Keratinocyte (primary cell): ENCODE results near the gene RETREG2. TPM values are rescaled to one million over a fixed set of nuclear protein-coding genes. Genes with fewer than 3 reads are reported as not detected.

Experiments
- DNase-seq: peaks from one replicate; pipeline ENCODE4 v3.0.0-alpha.2; 2011; ENCODE audit warnings: low read depth, missing footprints, low spot score
- FAIRE-seq: peaks from 2 replicates; lab custom pipeline; 2011; peaks lifted over from hg19 to GRCh38; lab: Jason Lieb, UNC
- H2AFZ ChIP-seq: 2 replicates; pipeline ENCODE4 v1.6.0; 2012; ENCODE audit warnings: low read length, control low read depth, inconsistent platforms; ENCODE audit not compliant: control insufficient read depth
- H3K27ac ChIP-seq: 2 replicates; pipeline ENCODE4 v1.5.1; 2011; ENCODE audit warnings: low read length; ENCODE audit not compliant: control insufficient read depth, insufficient read depth
- H3K27me3 ChIP-seq: 3 replicates; pipeline ENCODE4 v1.6.0; 2011; ENCODE audit warnings: low read length; ENCODE audit not compliant: control insufficient read depth, insufficient read depth; ENCODE audit errors: extremely low read depth
- H3K36me3 ChIP-seq, 2 experiments: 2 replicates in 1 of 2; 3 replicates in 1 of 2; pipeline ENCODE4 v1.5.1; 2011; ENCODE audit warnings: low read length in 2 of 2, mild to moderate bottlenecking in 1 of 2; ENCODE audit not compliant: control insufficient read depth in 2 of 2, insufficient read depth in 2 of 2; ENCODE audit errors: extremely low read depth in 1 of 2
- H3K4me1 ChIP-seq: 3 replicates; pipeline ENCODE4 v1.5.1; 2011; ENCODE audit warnings: low read length; ENCODE audit not compliant: control insufficient read depth, insufficient read depth; ENCODE audit errors: extremely low read depth
- H3K4me2 ChIP-seq: 3 replicates; pipeline ENCODE4 v1.6.0; 2011; ENCODE audit warnings: low read depth, low read length; ENCODE audit not compliant: control insufficient read depth, insufficient read depth; ENCODE audit errors: extremely low read depth
- H3K4me3 ChIP-seq, 3 experiments: fragments of 200-600 bp in 1 of 3; sonication (generic) in 1 of 3; 2 replicates in 2 of 3; 3 replicates in 1 of 3; pipeline ENCODE4 v1.5.1; 2011 to 2016; ENCODE audit warnings: low read length in 3 of 3, mild to moderate bottlenecking in 3 of 3, control low read depth in 2 of 3, inconsistent platforms in 1 of 3, low read depth in 1 of 3, mixed read lengths in 1 of 3, mixed run types in 1 of 3, moderate library complexity in 1 of 3; ENCODE audit not compliant: control insufficient read depth in 2 of 3, insufficient read depth in 2 of 3; ENCODE audit errors: extremely low read depth in 1 of 3
- H3K79me2 ChIP-seq: 2 replicates; pipeline ENCODE4 v1.6.0; 2012; ENCODE audit warnings: low read length; ENCODE audit not compliant: control insufficient read depth, insufficient read depth
- H3K9ac ChIP-seq: 3 replicates; pipeline ENCODE4 v1.6.0; 2011; ENCODE audit warnings: low read length; ENCODE audit not compliant: control insufficient read depth, insufficient read depth; ENCODE audit errors: extremely low read depth
- H3K9me1 ChIP-seq: 3 replicates; pipeline ENCODE4 v1.6.0; 2011; ENCODE audit warnings: low read length; ENCODE audit not compliant: control insufficient read depth, insufficient read depth; ENCODE audit errors: extremely low read depth
- H3K9me3 ChIP-seq: 2 replicates; pipeline ENCODE4 v1.5.1; 2012; ENCODE audit warnings: low read depth, low read length; ENCODE audit not compliant: control insufficient read depth
- H4K20me1 ChIP-seq: 3 replicates; pipeline ENCODE4 v1.6.0; 2011; ENCODE audit warnings: low read length; ENCODE audit not compliant: control insufficient read depth, insufficient read depth; ENCODE audit errors: extremely low read depth
- EZH2 ChIP-seq: IDR thresholded peaks from one replicate; pipeline ENCODE4 v1.6.1; 2012; ENCODE audit warnings: inconsistent platforms, mild to moderate bottlenecking, low read length, moderate library complexity
- dilution Hi-C: fragments of 300-500 bp; cut with MboI; formaldehyde crosslinking; loops from one replicate; pipeline ENCODE4 v1.7.0; 2020; ENCODE audit warnings: low sequenced_read_pairs; ENCODE audit not compliant: extremely low pct_ligation_motif_present
- polyA plus RNA-seq, 5 experiments: library from polyadenylated mRNA; depleted of rRNA in 3 of 5; stranded (reverse) in 3 of 5; stranded (forward) in 1 of 5; unstranded in 1 of 5; fragments of >200 nt; gene quantifications; 1 replicate in 1 of 5; 2 replicates in 3 of 5; 3 replicates in 1 of 5; pipeline versions ENCODE4 v1.2.1 to v1.2.3, GENCODE V29; 2011 to 2012; ENCODE audit warnings: missing spikeins in 2 of 5, low read depth in 1 of 5, low replicate concordance in 1 of 5
- TF ChIP-seq, protein P1 (sequence below), 3 experiments: IDR thresholded peaks in 1 of 3; conservative IDR thresholded peaks in 1 of 3; optimal IDR thresholded peaks in 1 of 3; 2 replicates in 2 of 3; 3 replicates in 1 of 3; pipeline versions ENCODE3 to v1.5.1; 2011; ENCODE audit warnings: low read length in 3 of 3, mild to moderate bottlenecking in 3 of 3, moderate library complexity in 2 of 3, control low read depth in 1 of 3, inconsistent platforms in 1 of 3; ENCODE audit not compliant: insufficient read depth in 2 of 3; ENCODE audit errors: extremely low read depth in 1 of 3

The RETREG2 gene
- polyA plus RNA-seq, 1 donor (not counting 4 experiments of a cell fraction or from before 2014, with no cell fraction given): 45.8 TPM

DNA sequence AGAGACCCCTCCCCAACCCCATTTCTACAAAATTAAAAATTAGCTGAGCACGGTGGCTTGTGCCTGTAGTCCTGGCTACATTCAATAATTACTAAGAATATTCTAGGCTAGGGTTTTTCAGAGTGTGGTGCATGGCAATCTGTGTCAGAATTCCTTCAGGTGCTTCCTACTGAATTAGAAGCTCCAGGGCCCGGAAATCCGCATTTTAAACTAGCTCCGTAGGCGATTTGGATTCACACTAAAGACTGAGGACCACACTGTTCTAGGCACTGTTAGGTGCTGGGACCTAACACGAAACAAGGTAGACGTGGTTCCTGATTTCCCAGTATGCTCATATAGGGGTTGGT lies 27.9 kb downstream of the RETREG2 start:
- peak overlapping the region; percentile 83 for H3K4me2 ChIP-seq
- H3K79me2 ChIP-seq: no peaks in the 10 kb centered on the region
- H3K36me3 ChIP-seq: peaks cover 7 to 13% of the 10 kb centered on the region in 2 experiments
- dilution Hi-C loops: no loop called here
- FAIRE-seq (peak; percentile 55), DNase-seq (no peak)
- H3K9ac ChIP-seq: peak overlapping the region; percentile 70
- H3K27ac ChIP-seq: no peak overlapping the region
- peak overlapping the region; percentile 89 for H2AFZ ChIP-seq
- TF ChIP-seq, protein P1, sequence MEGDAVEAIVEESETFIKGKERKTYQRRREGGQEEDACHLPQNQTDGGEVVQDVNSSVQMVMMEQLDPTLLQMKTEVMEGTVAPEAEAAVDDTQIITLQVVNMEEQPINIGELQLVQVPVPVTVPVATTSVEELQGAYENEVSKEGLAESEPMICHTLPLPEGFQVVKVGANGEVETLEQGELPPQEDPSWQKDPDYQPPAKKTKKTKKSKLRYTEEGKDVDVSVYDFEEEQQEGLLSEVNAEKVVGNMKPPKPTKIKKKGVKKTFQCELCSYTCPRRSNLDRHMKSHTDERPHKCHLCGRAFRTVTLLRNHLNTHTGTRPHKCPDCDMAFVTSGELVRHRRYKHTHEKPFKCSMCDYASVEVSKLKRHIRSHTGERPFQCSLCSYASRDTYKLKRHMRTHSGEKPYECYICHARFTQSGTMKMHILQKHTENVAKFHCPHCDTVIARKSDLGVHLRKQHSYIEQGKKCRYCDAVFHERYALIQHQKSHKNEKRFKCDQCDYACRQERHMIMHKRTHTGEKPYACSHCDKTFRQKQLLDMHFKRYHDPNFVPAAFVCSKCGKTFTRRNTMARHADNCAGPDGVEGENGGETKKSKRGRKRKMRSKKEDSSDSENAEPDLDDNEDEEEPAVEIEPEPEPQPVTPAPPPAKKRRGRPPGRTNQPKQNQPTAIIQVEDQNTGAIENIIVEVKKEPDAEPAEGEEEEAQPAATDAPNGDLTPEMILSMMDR (optimal IDR thresholded peaks at IDR 0.05 in 1 of 3, IDR thresholded peaks at IDR 0.05 in 1 of 3, conservative IDR thresholded peaks at IDR 0.05 in 1 of 3; ENCODE audit: extremely low read depth in 1 of 3, insufficient read depth in 2 of 3, low read length in 3 of 3): no peak
- no peak for TF ChIP-seq EZH2
- peaks cover 16% of the 10 kb centered on the region for H3K4me1 ChIP-seq
- no peaks in the 10 kb centered on the region for H4K20me1 ChIP-seq
- H3K4me3 ChIP-seq: peak overlapping the region; percentile 45 to 66 (median 62)
- H3K9me1 ChIP-seq: no peaks in the 10 kb centered on the region
- no peaks in the 10 kb centered on the region for H3K9me3 ChIP-seq
- H3K27me3 ChIP-seq: no peaks in the 10 kb centered on the region

DNA sequence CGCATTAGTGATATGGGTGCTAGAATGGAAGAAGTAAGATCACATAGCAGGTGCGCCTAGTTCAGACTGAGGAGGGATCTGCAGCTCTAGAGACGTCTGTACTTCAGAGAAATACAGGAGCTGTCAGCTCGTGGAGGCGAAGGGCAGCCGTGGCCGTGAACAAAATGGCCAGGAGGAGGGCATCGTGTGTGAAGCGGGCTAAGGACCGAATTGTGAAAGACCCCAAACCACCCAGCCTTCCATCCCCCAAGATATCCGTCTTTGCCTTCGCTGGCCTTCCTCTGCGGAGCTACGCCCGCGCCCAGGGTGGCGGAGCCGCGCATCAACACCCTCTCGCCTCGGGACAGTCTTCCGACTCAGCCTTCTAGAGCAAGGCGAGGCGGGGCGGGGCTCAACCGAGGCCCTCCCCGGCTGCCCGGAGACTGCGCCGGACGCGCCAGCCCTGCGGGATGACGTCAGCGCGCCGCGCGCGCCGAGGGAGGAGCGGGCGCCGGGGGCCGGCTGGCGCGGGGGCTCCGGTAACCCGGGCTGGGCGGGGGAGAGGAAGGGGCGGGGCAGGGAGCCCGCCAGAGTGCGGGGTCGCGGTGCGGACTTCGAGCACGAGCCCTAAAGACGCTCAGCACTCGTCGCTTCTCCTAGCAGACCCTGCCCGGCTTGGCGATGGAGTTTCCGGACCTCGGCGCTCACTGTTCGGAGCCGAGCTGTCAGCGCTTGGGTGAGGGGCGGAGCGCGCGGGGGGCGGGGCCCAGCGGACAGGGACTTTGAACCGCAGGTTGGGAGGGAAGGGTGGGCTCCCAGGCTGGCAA lies 28.5 kb downstream of the RETREG2 start, which contains the start of gene ZFAND2B:
ZFAND2B (plus strand) TSS at position 455 of the 806 bp plus-strand sequence; CDS start at position 661, 206 bp downstream.
- dilution Hi-C loops: no loop called here
- no peak for TF ChIP-seq EZH2
- TF ChIP-seq, protein P1 (optimal IDR thresholded peaks at IDR 0.05 in 1 of 3, IDR thresholded peaks at IDR 0.05 in 1 of 3, conservative IDR thresholded peaks at IDR 0.05 in 1 of 3; ENCODE audit: extremely low read depth in 1 of 3, insufficient read depth in 2 of 3, low read length in 3 of 3): peak in 1 of 3 experiments; percentile 2
- Histone ChIP-seq H3K9ac (peak within 1 kb of the TSS; percentile 70), H3K4me2 (peak within 1 kb of the TSS; percentile 84), H3K27me3 (no peaks in the 10 kb centered on the region), H3K27ac (peak within 1 kb of the TSS; percentile 51), H3K9me1 (no peaks in the 10 kb centered on the region), H3K9me3 (no peaks in the 10 kb centered on the region), H3K4me3 (peak within 1 kb of the TSS; percentile 45 to 66 (median 62)), H3K36me3 (peaks cover 7 to 17% of the 10 kb centered on the region in 2 experiments), H2AFZ (peak within 1 kb of the TSS; percentile 90), H3K79me2 (no peaks in the 10 kb centered on the region), H4K20me1 (no peaks in the 10 kb centered on the region), H3K4me1 (peaks cover 16% of the 10 kb centered on the region)
- FAIRE-seq (peak; percentile 17), DNase-seq (no peak)
